GM23248 (cell line): Measurements from ENCODE around the gene PCDHGA4. TPM values are rescaled to one million over a fixed set of nuclear protein-coding genes. Genes with fewer than 3 reads are reported as not detected.
"Not testable (repeated sequence)": the region's sequence is repeated elsewhere in the genome, so short reads cannot be mapped to it uniquely, and the experiment has no call there.

Experiments used
- DNase-seq: peaks from one replicate; pipeline ENCODE4 v3.0.0-alpha.2; 2015
- H2AFZ ChIP-seq: fragments of 200-600 bp; sonication (generic); 2 replicates; pipeline ENCODE4 v1.6.1; 2016; ENCODE audit warnings: antibody characterized with exemption
- H3F3A ChIP-seq: fragments of 200-600 bp; sonication (generic); 2 replicates; pipeline ENCODE4 v1.6.1; 2016; ENCODE audit warnings: mild to moderate bottlenecking, antibody characterized with exemption, mixed run types; ENCODE audit not compliant: insufficient read depth
- H3K27ac ChIP-seq: fragments of 200-600 bp; sonication (generic); 2 replicates; pipeline ENCODE4 v1.5.1; 2016; ENCODE audit warnings: mild to moderate bottlenecking
- H3K27me3 ChIP-seq: fragments of 200-600 bp; sonication (generic); replicated peaks from 2 replicates; pipeline ENCODE4 v1.6.1; 2016; ENCODE audit warnings: mild to moderate bottlenecking; ENCODE audit not compliant: insufficient read depth
- H3K36me3 ChIP-seq: fragments of 200-600 bp; sonication (generic); 2 replicates; pipeline ENCODE4 v1.6.1; 2016; ENCODE audit warnings: low read depth, mild to moderate bottlenecking
- H3K4me1 ChIP-seq: fragments of 200-600 bp; sonication (generic); 2 replicates; pipeline ENCODE4 v1.6.1; 2016; ENCODE audit warnings: mild to moderate bottlenecking; ENCODE audit not compliant: insufficient read depth
- H3K4me2 ChIP-seq: fragments of 200-600 bp; sonication (generic); one replicate; pipeline ENCODE4 v1.6.1; 2016; ENCODE audit warnings: mild to moderate bottlenecking; ENCODE audit not compliant: unreplicated experiment
- H3K4me3 ChIP-seq: fragments of 200-600 bp; sonication (generic); 2 replicates; pipeline ENCODE4 v1.5.1; 2016; ENCODE audit warnings: mild to moderate bottlenecking
- H3K79me2 ChIP-seq: fragments of 200-600 bp; sonication (generic); 2 replicates; pipeline ENCODE4 v1.6.1; 2016; ENCODE audit warnings: mild to moderate bottlenecking; ENCODE audit not compliant: insufficient read depth
- H3K9ac ChIP-seq: fragments of 200-600 bp; sonication (generic); 2 replicates; pipeline ENCODE4 v1.6.1; 2016; ENCODE audit warnings: mild to moderate bottlenecking
- H3K9me2 ChIP-seq: fragments of 200-600 bp; sonication (generic); 2 replicates; pipeline ENCODE4 v1.6.1; 2016; ENCODE audit warnings: mixed run types, mild to moderate bottlenecking, moderate library complexity; ENCODE audit not compliant: insufficient read depth
- H3K9me3 ChIP-seq: fragments of 200-600 bp; sonication (generic); one replicate; pipeline ENCODE4 v1.6.1; 2017; ENCODE audit warnings: low read depth
- H4K20me1 ChIP-seq: fragments of 200-600 bp; sonication (generic); 2 replicates; pipeline ENCODE4 v1.6.0; 2016; ENCODE audit not compliant: insufficient read depth
- EZH2 ChIP-seq: fragments of 200-600 bp; sonication (generic); IDR thresholded peaks from 2 replicates; pipeline ENCODE4 v1.6.1; 2018; ENCODE audit warnings: antibody characterized with exemption, mild to moderate bottlenecking; ENCODE audit not compliant: insufficient read depth, poor library complexity, severe bottlenecking
- EZH2phosphoT487 ChIP-seq: fragments of 200-600 bp; sonication (generic); IDR thresholded peaks from 2 replicates; pipeline ENCODE4 v1.6.1; 2018; ENCODE audit warnings: antibody characterized with exemption, moderate library complexity, mild to moderate bottlenecking, low read depth; ENCODE audit not compliant: insufficient read depth
- WGBS, 2 experiments: methylation state at CpG; one replicate each; pipeline ENCODE4 v1.1.6; 2015 to 2017; ENCODE audit warnings: low lambda C conversion rate in 2 of 2, low coverage in 1 of 2; ENCODE audit errors: missing lambda C conversion rate in 2 of 2; 5-methylcytosine and 5-hydroxymethylcytosine counted together
- in situ Hi-C: fragments of 300-500 bp; cut with MboI; formaldehyde crosslinking; loops from 2 replicates; pipeline ENCODE4 v1.15.0; 2020
- polyA plus RNA-seq: library from polyadenylated mRNA; unstranded; fragments of >200 nt; fragmentation: Nextera tagmentation; extraction: Ambion mirVana; gene quantifications from 2 replicates; pipeline ENCODE4 v1.2.1, GENCODE V29; 2016
- total RNA-seq: library from RNA; depleted of rRNA; stranded (reverse); fragments of >200 nt; shearing (Covaris generic); gene quantifications from 2 replicates; pipeline ENCODE4 v1.2.3, GENCODE V29; 2014; rRNA removed

Gene PCDHGA4
- total RNA-seq, result 10.8 and 13.9 TPM in 2 replicates
- polyA plus RNA-seq, result 8.1 and 8.6 TPM in 2 replicates

DNA sequence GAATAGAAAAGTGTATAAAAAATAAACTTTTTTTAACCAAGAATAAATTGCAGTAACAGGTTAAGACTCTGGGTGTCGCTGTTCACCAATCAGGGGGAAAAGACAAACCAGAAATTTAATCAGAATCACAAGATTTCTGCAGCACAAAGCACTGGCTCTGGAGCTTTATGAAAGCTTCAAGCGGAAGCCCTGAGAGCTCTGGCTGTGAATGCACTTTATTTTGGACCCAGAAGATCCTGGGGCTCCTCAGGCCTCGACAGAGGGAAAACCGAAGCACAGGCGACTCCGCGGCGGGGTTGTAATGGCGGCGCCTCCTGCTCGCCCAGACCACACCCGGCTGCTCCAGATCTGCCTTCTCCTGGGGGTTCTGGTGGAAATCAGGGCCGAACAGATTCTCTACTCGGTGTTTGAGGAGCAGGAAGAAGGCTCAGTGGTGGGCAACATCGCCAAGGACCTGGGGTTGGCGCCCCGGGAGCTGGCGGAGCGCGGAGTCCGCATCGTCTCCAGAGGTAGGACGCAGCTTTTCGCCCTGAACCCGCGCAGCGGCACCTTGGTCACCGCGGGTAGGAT lies at the start of gene PCDHGA4:
Gene PCDHGA4 (plus strand): TSS at position 122 of the 570 bp plus-strand sequence. CDS start 87 bp downstream, at position 209.
- Histone ChIP-seq H3K79me2 (peaks cover 6% of the 10 kb centered on the region; the same call in 1 of the 2 replicates), H4K20me1 (no peaks in the 10 kb centered on the region), H3K27me3 (no peaks in the 10 kb centered on the region), H3K4me3 (peak within 1 kb of the TSS; percentile 77), H3K9ac (peak within 1 kb of the TSS; percentile 81), H3K27ac (peak within 1 kb of the TSS; percentile 61), H3K4me2 (peak within 1 kb of the TSS; percentile 61), H3K36me3 (no peaks in the 10 kb centered on the region), H3K9me3 (peaks cover 3% of the 10 kb centered on the region), H2AFZ (peak within 1 kb of the TSS; percentile 92), H3K9me2 (no peaks in the 10 kb centered on the region), H3F3A (no peaks in the 10 kb centered on the region), H3K4me1 (no peaks in the 10 kb centered on the region)
- peak; percentile 55 for DNase-seq
- no peak for TF ChIP-seq EZH2phosphoT487
- TF ChIP-seq EZH2, result no peak
- in situ Hi-C loops, result no loop called here
- 12 to 18% methylated on average over 29 of the region's 29 CpGs for WGBS, 2 experiments

DNA sequence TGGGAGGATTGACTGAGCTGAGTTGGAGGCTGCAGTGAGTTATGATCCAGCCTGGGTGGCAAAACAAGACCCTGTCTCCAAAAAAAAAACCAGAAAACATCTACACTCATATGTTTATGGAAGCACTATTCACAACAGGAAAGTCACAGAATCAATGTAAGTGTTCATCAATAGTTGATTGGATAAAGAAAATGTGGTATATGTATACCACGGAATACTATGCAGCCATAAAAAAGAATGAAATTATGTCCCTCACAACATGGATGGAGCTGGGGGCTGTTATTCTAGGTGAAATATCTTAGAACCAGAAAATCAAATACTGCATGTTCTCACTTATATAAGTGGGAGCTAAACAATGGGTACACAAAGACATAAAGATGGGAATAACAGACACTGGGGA lies 48.2 kb upstream of the PCDHGA4 start:
- H3K4me3 ChIP-seq, result no peak overlapping the region
- in situ Hi-C loops, result no loop called here
- H3K36me3 ChIP-seq, result no peaks in the 10 kb centered on the region
- no peak overlapping the region for H3K9ac ChIP-seq
- DNase-seq, result no peak
- H3K4me1 ChIP-seq, result no peaks in the 10 kb centered on the region
- no peak overlapping the region for H3K27ac ChIP-seq
- no peaks in the 10 kb centered on the region for H3K9me3 ChIP-seq
- no peaks in the 10 kb centered on the region for H4K20me1 ChIP-seq
- H3K4me2 ChIP-seq, result no peak overlapping the region
- TF ChIP-seq EZH2phosphoT487 (no peak), EZH2 (no peak)
- no peaks in the 10 kb centered on the region for H3F3A ChIP-seq
- no peaks in the 10 kb centered on the region for H3K27me3 ChIP-seq
- no peak overlapping the region for H2AFZ ChIP-seq
- H3K9me2 ChIP-seq, result no peaks in the 10 kb centered on the region
- 97 to 100% methylated on average over 1 of the region's 1 CpG for WGBS, 2 experiments
- peaks cover 43% of the 10 kb centered on the region for H3K79me2 ChIP-seq

DNA sequence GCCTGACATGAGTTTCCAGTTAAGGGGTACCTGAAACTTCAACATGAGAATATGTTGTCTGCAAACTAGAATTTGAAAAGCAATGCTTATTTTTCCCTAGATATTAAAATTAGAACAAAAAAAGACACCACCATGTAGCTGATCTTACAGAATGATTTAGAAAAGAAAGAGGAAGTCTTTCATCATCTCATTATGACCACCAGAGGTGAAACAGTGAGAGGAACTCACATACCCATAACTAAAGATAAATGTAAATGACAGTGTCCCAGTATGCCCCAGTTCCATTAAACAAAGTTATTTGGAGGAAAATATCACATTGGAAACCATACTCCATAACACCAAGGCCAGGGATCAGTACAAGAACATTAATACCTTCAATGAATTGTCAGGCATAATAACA lies 41.1 kb upstream of the PCDHGA4 start:
- no peak overlapping the region for H3K4me3 ChIP-seq
- no peaks in the 10 kb centered on the region for H3K9me2 ChIP-seq
- no peaks in the 10 kb centered on the region for H3K27me3 ChIP-seq
- H3K9me3 ChIP-seq, result peaks cover 6% of the 10 kb centered on the region
- peaks cover 12% of the 10 kb centered on the region; the same call in 1 of the 2 replicates for H3F3A ChIP-seq
- H2AFZ ChIP-seq, result no peak overlapping the region
- in situ Hi-C loops, result no loop called here
- no peaks in the 10 kb centered on the region for H3K4me1 ChIP-seq
- no peaks in the 10 kb centered on the region for H4K20me1 ChIP-seq
- peaks cover 96% of the 10 kb centered on the region for H3K79me2 ChIP-seq
- no peak overlapping the region for H3K4me2 ChIP-seq
- DNase-seq, result no peak
- TF ChIP-seq EZH2phosphoT487 (no peak), EZH2 (no peak)
- no peak overlapping the region for H3K27ac ChIP-seq
- no peak overlapping the region for H3K9ac ChIP-seq
- H3K36me3 ChIP-seq, result peaks cover 51% of the 10 kb centered on the region

DNA sequence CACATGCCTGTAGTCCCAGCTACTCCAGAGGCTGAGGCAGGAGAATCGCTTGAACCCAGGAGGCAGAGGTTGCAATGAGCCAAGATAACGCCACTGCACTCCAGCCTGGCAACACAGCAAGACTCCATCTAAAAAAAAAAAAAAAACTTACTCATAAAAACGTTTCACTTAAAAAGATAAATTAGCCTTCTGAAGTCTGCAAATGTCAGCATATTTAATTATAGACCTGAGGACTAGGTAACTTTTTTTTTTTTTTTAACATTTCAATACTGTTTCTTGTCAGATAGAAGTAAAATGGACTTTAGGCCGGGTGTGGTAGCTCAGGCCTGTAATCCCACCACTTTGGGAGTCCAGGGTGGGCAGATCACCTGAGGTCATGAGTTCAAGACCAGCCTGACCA lies 37.9 kb upstream of the PCDHGA4 start:
- H3K27ac ChIP-seq, H3K9me3 ChIP-seq, H3K4me1 ChIP-seq, DNase-seq, H3K9ac ChIP-seq, in situ Hi-C loops, H3K27me3 ChIP-seq, H4K20me1 ChIP-seq, H3K9me2 ChIP-seq, H3K4me3 ChIP-seq, H3K4me2 ChIP-seq, H2AFZ ChIP-seq: not testable (repeated sequence)
- Histone ChIP-seq H3K36me3 (peaks cover 61% of the 10 kb centered on the region), H3K79me2 (peaks cover 81% of the 10 kb centered on the region), H3F3A (peaks cover 31% of the 10 kb centered on the region)
- WGBS, 2 experiments, result 86 to 91% methylated on average over 4 of the region's 4 CpGs

DNA sequence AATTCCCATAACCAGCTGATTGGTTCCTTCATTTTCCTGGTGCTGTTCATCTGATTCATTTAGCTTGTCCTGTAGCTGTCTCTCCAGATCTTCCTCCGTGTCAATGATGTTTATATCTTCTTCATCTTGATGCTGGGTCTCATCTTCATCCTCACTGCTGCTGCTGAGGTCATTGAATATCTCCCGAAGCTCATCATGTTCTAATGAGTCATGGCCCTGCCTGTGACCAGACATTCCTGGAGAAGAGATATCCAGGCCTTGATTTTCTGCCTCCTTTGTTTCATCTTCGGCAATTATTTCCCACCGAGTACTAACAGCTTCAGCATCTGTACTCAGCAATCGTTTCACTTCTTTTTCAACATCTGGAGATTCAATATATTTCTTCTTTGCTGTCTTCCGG lies 35.6 kb upstream of the PCDHGA4 start:
- Histone ChIP-seq H3K9me2 (no peaks in the 10 kb centered on the region), H3K27me3 (no peaks in the 10 kb centered on the region), H3K36me3 (peaks cover 54% of the 10 kb centered on the region), H3K9me3 (peaks cover 7% of the 10 kb centered on the region), H3K27ac (no peak overlapping the region), H4K20me1 (peaks cover 8% of the 10 kb centered on the region; the same call in 1 of the 2 replicates), H3K4me3 (peak overlapping the region; percentile 78), H3F3A (peaks cover 31% of the 10 kb centered on the region), H3K4me2 (peak overlapping the region; percentile 95), H2AFZ (no peak overlapping the region), H3K4me1 (no peaks in the 10 kb centered on the region), H3K79me2 (peaks cover 59% of the 10 kb centered on the region), H3K9ac (no peak overlapping the region)
- WGBS, 2 experiments, result 94 to 97% methylated on average over 6 of the region's 6 CpGs
- in situ Hi-C loops, result no loop called here
- DNase-seq, result peak; percentile 18
- TF ChIP-seq EZH2 (no peak), EZH2phosphoT487 (no peak)
